Raji (cell line): ENCODE results near the gene SEMA7A.
A peak's percentile ranks its signal among the peaks of the same experiment; 100 is the strongest.

Experiments used
- POLR2A ChIP-seq: IDR thresholded peaks from 2 replicates; pipeline ENCODE4 v1.6.1; 2011; ENCODE audit warnings: low read depth, low read length, control low read depth; ENCODE audit not compliant: insufficient read depth

Gene SEMA7A

GRCh38 chr15:74433592-74434262 lies at the start of gene SEMA7A:
SEMA7A (minus strand) TSS chr15:74433958; CDS start chr15:74433918, 40 bp downstream.
- peak; percentile 71 for TF ChIP-seq POLR2A

GRCh38 chr15:74482661-74483060 lies 48.9 kb upstream of the SEMA7A start:
- no peak for TF ChIP-seq POLR2A

- no peak for TF ChIP-seq POLR2A
These were observed 37.1 kb upstream of the SEMA7A start for GRCh38 chr15:74470631-74471395.

- no peak for TF ChIP-seq POLR2A
These were observed 34.7 kb upstream of the SEMA7A start for GRCh38 chr15:74468341-74469032.

- no peak for TF ChIP-seq POLR2A
These were observed 32.8 kb upstream of the SEMA7A start for GRCh38 chr15:74466570-74466969.

- TF ChIP-seq POLR2A = no peak
These were observed 31.1 kb upstream of the SEMA7A start for GRCh38 chr15:74464897-74465296.

- no peak for TF ChIP-seq POLR2A
These were observed 30.5 kb upstream of the SEMA7A start for GRCh38 chr15:74464216-74464615.

GRCh38 chr15:74463634-74464033 lies 29.9 kb upstream of the SEMA7A start:
- TF ChIP-seq POLR2A = no peak

- TF ChIP-seq POLR2A = no peak
These were observed 28.2 kb upstream of the SEMA7A start for GRCh38 chr15:74461847-74462511.

- TF ChIP-seq POLR2A = peak; percentile 95
These were observed 27.4 kb upstream of the SEMA7A start, which contains the start of gene UBL7 for GRCh38 chr15:74460871-74461846. UBL7 (minus strand) TSS chr15:74461160; CDS start chr15:74458867, 2,293 bp downstream.

- no peak for TF ChIP-seq POLR2A
These were observed 26.5 kb upstream of the SEMA7A start for GRCh38 chr15:74460298-74460697.

- no peak for TF ChIP-seq POLR2A
These were observed 24.7 kb upstream of the SEMA7A start for GRCh38 chr15:74458473-74458872.

- TF ChIP-seq POLR2A = no peak
These were observed 21.2 kb upstream of the SEMA7A start for GRCh38 chr15:74454764-74455500.

- TF ChIP-seq POLR2A = no peak
These were observed 20.4 kb upstream of the SEMA7A start for GRCh38 chr15:74453925-74454763.
